ENCODE data around the gene PSMD8. TPM values are rescaled to one million over a fixed set of nuclear protein-coding genes. Genes with fewer than 3 reads are reported as not detected.

PSMD8 gene
- total RNA-seq, 1 experiment from 2014 or later, result 289 TPM

DNA sequence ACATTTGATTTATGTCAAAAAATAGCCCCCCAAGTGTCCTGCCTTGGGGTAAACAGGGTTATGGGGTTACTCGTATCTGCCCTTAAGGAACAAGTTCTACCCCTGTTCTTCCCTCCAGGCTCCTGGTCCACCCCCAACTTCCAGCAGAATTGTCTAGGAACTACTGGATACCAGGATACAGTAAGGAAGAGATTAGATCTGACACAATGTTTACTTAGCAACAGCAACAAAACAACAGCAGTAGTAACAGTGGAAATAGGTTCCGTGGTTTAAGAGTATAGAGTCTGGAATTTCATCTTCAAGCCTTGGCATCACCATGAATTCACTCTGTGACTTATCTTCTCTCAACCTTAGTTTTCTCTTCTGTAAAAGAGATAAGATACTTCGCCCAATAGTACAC lies 26.8 kb downstream of the PSMD8 start:
- BruUV-seq (replicated peaks), result no TSS peak
- intact Hi-C loops (cut with micrococcal nuclease), result loop anchor here (10.0 kb wide), 1 partner anchor 156 kb away; no protein-coding TSS in a partner anchor
- H3K27me3 Mint-ChIP-seq (ENCODE audit: insufficient read depth, unreplicated experiment), result no peaks in the 10 kb centered on the region
- peaks cover 6% of the 10 kb centered on the region for H3K36me3 Mint-ChIP-seq (ENCODE audit: insufficient read depth, unreplicated experiment)
- CTCF ChIA-PET, result interaction anchor here (0.7 kb wide), 1 partner anchor 1277 kb away, joined by 3 read pairs; no protein-coding TSS in a partner anchor
- H3K9me3 Mint-ChIP-seq (ENCODE audit: unreplicated experiment), result no peaks in the 10 kb centered on the region
- DNase-seq (ENCODE audit: unreplicated experiment), result no peak
- H3K4me3 Mint-ChIP-seq (ENCODE audit: unreplicated experiment), result no peak overlapping the region
- H3K4me1 Mint-ChIP-seq (ENCODE audit: insufficient read depth, unreplicated experiment), result no peaks in the 10 kb centered on the region
- POLR2A ChIA-PET, result interaction anchor here (2.8 kb wide), 1 partner anchor 27 kb away, joined by 17 read pairs; the partner anchor contains the start of gene PSMD8
- TF ChIP-seq CTCF (IDR thresholded peaks at IDR 0.05; ENCODE audit: unreplicated experiment), result no peak
- no peak overlapping the region for H3K27ac Mint-ChIP-seq (ENCODE audit: low read depth, unreplicated experiment)

GRCh38 chr19:38402623-38402966 lies 28.2 kb downstream of the PSMD8 start:
- Mint-ChIP-seq H3K4me3 (ENCODE audit: unreplicated experiment) (peak overlapping the region; percentile 90), H3K27me3 (ENCODE audit: insufficient read depth, unreplicated experiment) (no peaks in the 10 kb centered on the region), H3K36me3 (ENCODE audit: insufficient read depth, unreplicated experiment) (peaks cover 9% of the 10 kb centered on the region), H3K4me1 (ENCODE audit: insufficient read depth, unreplicated experiment) (no peaks in the 10 kb centered on the region), H3K9me3 (ENCODE audit: unreplicated experiment) (no peaks in the 10 kb centered on the region), H3K27ac (ENCODE audit: low read depth, unreplicated experiment) (peak overlapping the region; percentile 95)
- TF ChIP-seq CTCF (IDR thresholded peaks at IDR 0.05; ENCODE audit: unreplicated experiment), result no peak
- no TSS peak for BruUV-seq (replicated peaks)
- no peak for DNase-seq (ENCODE audit: unreplicated experiment)
- ChIA-PET CTCF (interaction anchor here (0.5 to 2.4 kb wide), 38 partner anchors 10 to 1754 kb away, joined by 3 to 15 read pairs (median 4); partner anchors contain the start of genes MRPS12, PSMD8 and SARS2), POLR2A (interaction anchor here (0.6 to 2.8 kb wide), 21 partner anchors 11 to 1185 kb away, joined by 3 to 17 read pairs (median 3); partner anchors contain the start of genes ECH1, GGN, MRPS12 and NFKBIB)
- intact Hi-C loops (cut with micrococcal nuclease), result loop anchor here (1.0 to 10.0 kb wide), 4 partner anchors 13 to 550 kb away; no protein-coding TSS in a partner anchor

DNA sequence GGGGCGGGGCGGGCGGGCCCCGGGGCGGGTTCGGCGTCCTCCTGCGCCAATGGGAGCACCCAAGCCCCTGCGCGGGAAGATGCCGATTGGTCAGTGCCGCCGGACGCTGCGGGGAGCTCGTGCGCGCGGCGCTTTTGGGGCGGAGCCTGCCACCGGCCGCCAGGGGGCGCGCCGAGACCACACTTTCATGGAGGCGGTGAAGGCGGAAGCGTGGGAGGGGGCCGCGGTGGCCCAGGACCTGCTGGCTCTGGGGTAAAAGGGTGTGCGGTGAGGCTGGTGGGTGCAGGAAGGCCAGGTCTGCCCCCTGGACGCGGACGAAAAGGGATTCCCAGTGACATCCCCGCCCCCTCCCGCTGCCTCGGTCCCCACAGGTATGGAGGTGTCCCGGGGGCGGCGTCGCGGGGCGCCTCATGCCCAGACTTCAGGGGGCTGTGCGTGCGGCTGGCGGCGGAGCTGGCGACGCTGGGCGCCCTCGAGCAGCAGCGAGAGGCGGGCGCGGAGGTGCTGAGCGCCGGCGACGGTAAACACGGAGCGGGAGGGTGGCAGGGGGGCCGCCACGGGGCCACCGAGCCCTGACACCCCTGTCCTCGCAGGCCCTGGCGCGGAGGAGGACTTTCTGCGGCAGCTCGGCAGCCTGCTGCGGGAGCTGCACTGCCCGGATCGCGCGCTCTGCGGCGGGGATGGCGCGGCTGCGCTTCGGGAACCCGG lies 28.8 kb downstream of the PSMD8 start, which contains the start of gene FAM98C:
TSS of gene FAM98C (plus strand) at position 127 of the 708 bp plus-strand sequence. CDS start at position 188, 61 bp downstream.
- peaks cover 14% of the 10 kb centered on the region for H3K36me3 Mint-ChIP-seq (ENCODE audit: insufficient read depth, unreplicated experiment)

More for the DNA sequence above, 28.8 kb downstream of the PSMD8 start, which contains the start of gene FAM98C:
- peak within 1 kb of the TSS; percentile 95 for H3K27ac Mint-ChIP-seq (ENCODE audit: low read depth, unreplicated experiment)
- no peaks in the 10 kb centered on the region for H3K9me3 Mint-ChIP-seq (ENCODE audit: unreplicated experiment)
- H3K27me3 Mint-ChIP-seq (ENCODE audit: insufficient read depth, unreplicated experiment), result no peaks in the 10 kb centered on the region
- CTCF ChIA-PET, result interaction anchor here (0.5 to 2.4 kb wide), 46 partner anchors 9 to 1754 kb away, joined by 3 to 15 read pairs (median 4); partner anchors contain the start of genes ECH1, MRPS12, PSMD8 and SARS2
- intact Hi-C loops (cut with micrococcal nuclease), result loop anchor here (1.0 to 10.0 kb wide), 6 partner anchors 14 to 550 kb away; partner anchors contain the start of genes MRPS12 and SARS2
- TF ChIP-seq CTCF (IDR thresholded peaks at IDR 0.05; ENCODE audit: unreplicated experiment), result peak; percentile 96
- H3K4me3 Mint-ChIP-seq (ENCODE audit: unreplicated experiment), result peak within 1 kb of the TSS; percentile 90
- no peaks in the 10 kb centered on the region for H3K4me1 Mint-ChIP-seq (ENCODE audit: insufficient read depth, unreplicated experiment)
- no TSS peak for BruUV-seq (replicated peaks)
- POLR2A ChIA-PET, result interaction anchor here (0.6 to 2.8 kb wide), 22 partner anchors 11 to 1185 kb away, joined by 3 to 17 read pairs (median 3); partner anchors contain the start of genes ECH1, GGN, MRPS12 and NFKBIB
- DNase-seq (ENCODE audit: unreplicated experiment), result peak; percentile 98

Data from MCF 10A (cell line).